Left hindlimb (tissue), 1 donor: ENCODE results near the gene ANKRD33B.

Experiments used
- DNase-seq: peaks from one replicate; pipeline ENCODE4 v3.0.0-alpha.2; 2018

Gene ANKRD33B

DNA sequence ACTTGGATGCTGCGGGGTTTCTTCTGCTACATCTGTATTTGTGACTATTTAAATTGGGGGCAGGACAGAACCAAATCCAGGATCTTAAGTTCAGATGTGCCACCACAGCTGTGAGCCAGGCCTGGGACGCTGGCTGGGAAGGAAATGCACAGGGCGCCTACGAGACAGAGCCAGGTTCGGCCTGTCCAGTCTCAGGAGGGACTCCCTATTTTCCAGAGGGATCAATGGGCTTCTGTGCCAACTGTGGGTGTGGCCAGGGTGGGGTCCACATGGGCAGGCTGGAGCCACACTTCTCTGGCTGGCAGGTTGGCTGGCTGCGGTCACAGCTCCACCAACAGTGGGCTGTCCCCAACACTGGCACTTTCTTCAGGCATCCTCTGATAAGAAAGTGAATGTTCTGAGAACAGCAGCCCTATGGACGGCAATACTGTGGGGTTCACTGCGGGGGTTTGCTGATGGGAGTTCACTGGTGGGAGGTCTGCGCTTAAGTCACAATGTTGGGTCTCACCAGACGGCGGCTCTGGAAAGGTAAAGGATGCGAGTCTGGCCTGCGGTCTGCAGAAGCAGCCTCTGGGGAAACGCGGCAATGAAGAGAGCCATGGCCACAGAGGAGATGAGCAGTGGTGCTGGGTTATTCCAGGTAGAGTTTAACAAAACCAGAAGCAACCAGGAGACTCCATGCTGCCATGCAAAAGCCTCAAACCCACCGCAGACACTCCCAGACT, 119.1 kb downstream of the ANKRD33B start:
- DNase-seq = no peak

DNA sequence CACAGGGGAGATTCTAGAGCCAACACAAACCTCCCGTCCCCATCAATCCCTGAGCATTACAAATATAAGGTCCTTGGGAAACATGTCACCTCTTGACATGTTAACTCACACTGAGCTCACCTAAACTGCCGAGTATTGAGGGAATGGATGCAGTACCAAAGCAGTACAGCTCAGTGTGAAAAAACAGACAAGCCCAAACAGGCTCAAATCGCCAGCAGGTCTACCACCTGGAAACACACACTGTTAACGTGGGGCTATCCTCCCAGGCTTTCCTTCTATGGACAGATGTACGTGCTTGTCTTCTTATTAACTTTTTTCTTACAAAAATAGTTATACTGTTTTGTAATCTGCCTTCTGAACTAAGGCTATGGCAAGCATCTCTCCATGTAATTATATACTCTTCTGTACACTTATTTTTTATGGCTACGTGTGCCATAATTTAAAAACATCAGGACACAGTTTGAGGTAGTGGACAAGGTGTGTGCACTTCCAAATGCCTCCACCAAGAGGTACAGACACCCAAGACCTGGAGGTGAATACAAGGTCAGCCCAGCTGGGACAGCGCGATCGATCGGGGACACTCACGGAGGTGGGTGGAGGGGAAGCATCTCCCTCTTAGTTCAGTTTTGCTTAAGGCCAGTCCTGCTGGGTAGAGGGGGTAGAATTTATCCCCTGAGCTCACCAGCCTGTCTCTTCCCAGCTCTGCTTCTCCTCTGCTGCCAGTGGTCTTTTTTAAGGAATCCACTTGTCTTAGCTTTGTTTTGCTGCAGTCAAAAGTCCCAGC, 120.6 kb downstream of the ANKRD33B start:
- no peak for DNase-seq

DNA sequence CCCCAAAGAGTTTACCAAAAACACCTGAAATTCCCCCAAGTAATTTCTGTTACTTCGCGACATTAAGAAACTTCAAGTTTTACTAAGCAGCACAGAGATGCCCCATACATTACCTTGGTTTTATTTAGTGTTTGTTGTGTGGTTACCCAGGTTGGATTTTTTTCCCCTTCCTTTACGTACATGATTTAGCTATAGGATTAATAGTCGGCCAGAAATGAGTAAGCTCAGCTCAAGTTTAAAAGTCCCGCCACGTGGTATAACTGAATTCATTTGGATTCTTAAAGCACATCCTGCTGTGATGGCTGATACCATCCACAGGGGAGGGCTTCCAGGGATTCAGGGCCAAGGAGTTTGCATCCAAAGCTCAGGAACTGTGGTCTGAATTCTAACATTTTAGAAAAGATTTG, 121.2 kb downstream of the ANKRD33B start:
- DNase-seq = no peak

GRCh38 chr5:10686890-10687289, 123.0 kb downstream of the ANKRD33B start:
- no peak for DNase-seq

GRCh38 chr5:10688651-10689171, 124.8 kb downstream of the ANKRD33B start:
- DNase-seq = peak; percentile 29

DNA sequence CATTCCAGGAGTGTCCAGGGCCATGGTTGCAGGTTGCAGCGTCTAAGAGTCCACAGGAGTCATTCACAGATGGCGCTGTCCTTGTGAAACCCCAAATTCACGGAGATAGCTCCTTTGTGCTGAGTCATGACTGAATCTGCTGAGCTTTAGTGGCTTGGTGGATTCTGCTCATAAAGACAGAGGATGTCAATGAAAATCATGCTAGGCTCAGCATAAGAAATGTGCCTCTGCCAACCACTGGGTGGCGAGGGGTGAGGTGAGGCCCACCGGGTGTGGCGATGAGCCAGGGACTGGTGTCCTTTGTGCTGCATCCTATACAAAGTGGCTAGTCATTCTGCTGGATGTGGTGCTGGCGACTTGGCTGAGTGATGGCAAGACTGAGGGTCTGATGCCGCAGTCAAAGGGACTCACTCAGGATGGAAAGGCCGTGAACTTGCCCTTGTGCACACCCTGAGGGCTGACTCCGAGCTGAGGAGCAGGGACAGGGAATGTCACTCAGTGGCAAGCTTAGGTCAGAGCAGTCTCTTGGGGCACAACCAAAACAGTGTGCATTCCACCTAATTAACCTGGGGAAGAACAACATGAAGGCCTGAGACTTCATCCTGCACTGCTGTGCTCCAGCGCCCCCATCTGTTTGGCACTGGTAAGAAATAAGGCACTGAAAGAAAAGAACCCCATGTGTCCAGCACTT, 125.7 kb downstream of the ANKRD33B start:
- peak; percentile 21 for DNase-seq

- DNase-seq = no peak
Measured at GRCh38 chr5:10690460-10691440, 126.9 kb downstream of the ANKRD33B start.

- DNase-seq = peak; percentile 10
Measured at GRCh38 chr5:10691826-10692785, 128.2 kb downstream of the ANKRD33B start.

GRCh38 chr5:10695055-10695649, 131.3 kb downstream of the ANKRD33B start:
- DNase-seq = peak; percentile 58

DNA sequence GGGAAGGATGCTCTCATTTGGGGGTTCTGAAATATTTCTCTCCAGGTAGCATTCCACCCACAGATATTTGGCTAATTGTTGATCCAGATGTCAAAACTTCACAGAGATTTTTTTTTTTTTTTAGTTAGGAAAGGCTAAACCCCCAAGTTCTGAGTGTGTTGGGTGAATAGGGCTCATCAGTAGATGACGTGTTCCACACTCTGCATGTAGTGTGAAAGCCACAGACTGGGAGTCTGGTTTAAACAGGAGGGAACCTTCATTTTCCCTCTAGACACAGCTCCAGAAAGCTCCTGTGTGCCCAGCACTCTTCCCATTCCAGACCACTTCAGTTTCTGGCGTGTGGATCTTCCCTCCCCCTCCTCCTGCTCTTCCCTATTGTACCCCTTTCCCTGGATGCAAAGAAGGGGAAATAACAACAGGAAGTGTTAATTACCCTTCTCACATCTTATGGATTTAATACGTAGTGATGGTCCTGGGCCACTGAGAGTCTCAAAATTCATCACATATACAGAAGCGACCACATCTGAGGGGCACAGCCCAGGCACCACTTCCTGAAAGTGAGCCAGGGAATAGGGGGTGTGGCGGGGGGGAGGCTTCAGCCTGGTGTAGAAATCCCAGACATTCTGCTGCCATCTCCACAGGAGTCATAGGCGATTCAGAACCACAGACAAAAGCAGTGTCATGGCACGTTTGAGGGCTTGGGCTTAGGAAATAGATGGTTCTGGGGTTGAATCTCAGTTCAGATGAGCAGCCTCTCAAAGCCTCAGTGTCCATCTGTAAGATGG, 132.1 kb downstream of the ANKRD33B start:
- peak; percentile 20 for DNase-seq

GRCh38 chr5:10699281-10699874, 135.5 kb downstream of the ANKRD33B start:
- peak; percentile 16 for DNase-seq

GRCh38 chr5:10699987-10700386, 136.1 kb downstream of the ANKRD33B start:
- DNase-seq = no peak

- no peak for DNase-seq
Measured at GRCh38 chr5:10700516-10700915, 136.6 kb downstream of the ANKRD33B start.

DNA sequence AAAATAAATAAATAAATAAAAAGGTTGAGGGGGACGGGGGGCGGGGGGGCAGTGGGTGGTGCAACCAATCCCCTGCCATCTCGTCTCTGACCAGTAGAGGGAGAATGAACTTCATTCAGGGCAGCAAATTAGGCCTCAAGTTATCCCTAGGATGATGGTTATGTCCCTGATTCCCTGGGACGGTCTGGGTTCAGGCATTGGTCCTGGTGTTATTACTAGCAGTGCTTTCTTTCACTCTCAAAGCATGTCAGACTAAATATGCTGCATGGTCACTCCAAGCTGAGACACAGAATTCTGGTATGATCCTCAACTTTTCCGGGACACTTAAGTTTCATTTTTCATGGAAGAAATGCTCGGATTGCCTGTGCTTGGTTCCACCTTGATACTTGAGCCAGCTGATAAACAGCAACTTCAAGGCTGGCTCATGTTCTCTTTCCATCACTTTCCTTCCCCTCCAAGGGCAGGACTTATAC, 137.7 kb downstream of the ANKRD33B start:
- DNase-seq = peak; percentile 51

GRCh38 chr5:10702040-10702629, 138.3 kb downstream of the ANKRD33B start:
- no peak for DNase-seq

DNA sequence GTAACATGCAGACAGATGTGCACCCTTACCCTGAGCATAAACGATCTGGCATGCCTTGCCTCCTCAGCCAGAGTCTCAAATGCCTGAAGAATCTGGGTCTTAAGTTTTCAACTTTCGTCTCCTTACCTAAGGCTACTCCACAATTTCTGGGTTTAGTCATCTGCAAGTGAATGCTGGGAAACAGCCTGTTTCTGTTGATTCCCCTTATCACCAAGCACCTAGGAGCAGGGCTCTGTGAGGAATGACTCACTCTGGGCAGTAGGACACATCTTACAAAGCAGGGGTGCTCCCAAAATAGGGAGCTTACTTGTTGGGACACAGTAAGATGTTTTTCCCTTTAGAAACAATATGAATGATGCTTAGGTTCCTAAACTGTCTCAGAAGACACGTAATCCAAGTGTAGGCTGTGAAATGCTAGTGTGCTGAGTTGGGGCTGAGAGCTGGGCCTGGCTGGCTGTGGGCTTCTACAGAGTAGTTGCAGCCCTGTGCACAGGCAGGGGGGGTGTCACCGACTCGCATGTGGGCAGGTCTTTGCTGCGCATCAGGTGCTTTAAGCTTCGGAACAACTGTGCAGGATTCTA, 139.1 kb downstream of the ANKRD33B start:
- DNase-seq = no peak

GRCh38 chr5:10703676-10704075, 139.8 kb downstream of the ANKRD33B start:
- DNase-seq = no peak

- DNase-seq = no peak
Measured at GRCh38 chr5:10704949-10705621, 141.2 kb downstream of the ANKRD33B start.
